Duodenal mucosa (tissue), 2 donors: ENCODE measurements around the gene CLPX.
A peak's percentile ranks its signal among the peaks of the same experiment; 100 is the strongest.
"Not testable (repeated sequence)": the region's sequence is repeated elsewhere in the genome, so short reads cannot be mapped to it uniquely, and the experiment has no call there.

Source experiments
- H3K27ac ChIP-seq: one replicate; pipeline ENCODE4 v1.7.0; 2013; ENCODE audit warnings: low read depth, low read length
- H3K27me3 ChIP-seq, 2 donors: one replicate each; pipeline ENCODE4 v1.7.0; 2013; ENCODE audit warnings: low read length in 2 of 2, control low read depth in 1 of 2; ENCODE audit not compliant: insufficient read depth in 2 of 2, control insufficient read depth in 1 of 2
- H3K36me3 ChIP-seq, 2 donors: one replicate each; pipeline ENCODE4 v1.7.0; 2013; ENCODE audit warnings: low read length in 2 of 2, control low read depth in 1 of 2; ENCODE audit not compliant: insufficient read depth in 2 of 2, control insufficient read depth in 1 of 2
- H3K4me1 ChIP-seq, 2 donors: one replicate each; pipeline ENCODE4 v1.7.0; 2013; ENCODE audit warnings: low read length in 2 of 2, control low read depth in 1 of 2; ENCODE audit not compliant: insufficient read depth in 2 of 2, control insufficient read depth in 1 of 2
- H3K4me3 ChIP-seq, 2 donors: one replicate each; pipeline ENCODE4 v1.7.0; 2013; ENCODE audit warnings: low read length in 2 of 2, low read depth in 1 of 2
- H3K9ac ChIP-seq, 2 donors: one replicate each; pipeline ENCODE4 v1.7.0; 2013; ENCODE audit warnings: low read length in 2 of 2, low read depth in 1 of 2
- H3K9me3 ChIP-seq, 2 donors: one replicate each; pipeline ENCODE4 v1.7.0; 2013; ENCODE audit warnings: low read length in 2 of 2, control low read depth in 1 of 2; ENCODE audit not compliant: control insufficient read depth in 1 of 2

Gene CLPX

GRCh38 chr15:65184868-65185717, at the start of gene CLPX:
TSS of gene CLPX (minus strand) at chr15:65185342. CDS start at chr15:65185153, 189 bp downstream.
- H3K9me3 ChIP-seq = no peaks in the 10 kb centered on the region
- no peaks in the 10 kb centered on the region for H3K36me3 ChIP-seq
- peak within 1 kb of the TSS; percentile 83 to 95 for H3K9ac ChIP-seq
- no peaks in the 10 kb centered on the region for H3K27me3 ChIP-seq
- peak within 1 kb of the TSS; percentile 87 to 91 for H3K4me3 ChIP-seq
- peaks cover 0 to 4% of the 10 kb centered on the region in 2 donors for H3K4me1 ChIP-seq
- peak within 1 kb of the TSS; percentile 91 for H3K27ac ChIP-seq

- Histone ChIP-seq H3K36me3 (no peaks in the 10 kb centered on the region), H3K27ac (no peak overlapping the region), H3K4me3 (no peak overlapping the region), H3K9me3 (no peaks in the 10 kb centered on the region), H3K4me1 (no peaks in the 10 kb centered on the region), H3K9ac (no peak overlapping the region), H3K27me3 (no peaks in the 10 kb centered on the region)
Observed at GRCh38 chr15:65233696-65234095, 48.6 kb upstream of the CLPX start.

- H3K36me3 ChIP-seq = no peaks in the 10 kb centered on the region
- no peak overlapping the region for H3K4me3 ChIP-seq
- H3K9me3 ChIP-seq = no peaks in the 10 kb centered on the region
- H3K27ac ChIP-seq = no peak overlapping the region
- H3K4me1 ChIP-seq = no peaks in the 10 kb centered on the region
- no peak overlapping the region for H3K9ac ChIP-seq
- H3K27me3 ChIP-seq = no peaks in the 10 kb centered on the region
Observed at GRCh38 chr15:65232520-65232919, 47.4 kb upstream of the CLPX start.

GRCh38 chr15:65231306-65231705, 46.2 kb upstream of the CLPX start:
- Histone ChIP-seq H3K27ac (no peak overlapping the region), H3K4me1 (no peaks in the 10 kb centered on the region), H3K9ac (no peak overlapping the region), H3K4me3 (no peak overlapping the region), H3K27me3 (no peaks in the 10 kb centered on the region), H3K36me3 (no peaks in the 10 kb centered on the region), H3K9me3 (no peaks in the 10 kb centered on the region)

GRCh38 chr15:65226901-65227300, 41.8 kb upstream of the CLPX start:
- not testable (repeated sequence) for H3K9me3 ChIP-seq, H3K9ac ChIP-seq, H3K36me3 ChIP-seq, H3K27me3 ChIP-seq, H3K4me1 ChIP-seq, H3K27ac ChIP-seq, H3K4me3 ChIP-seq

GRCh38 chr15:65226221-65226620, 41.1 kb upstream of the CLPX start:
- Histone ChIP-seq H3K36me3 (no peaks in the 10 kb centered on the region), H3K27me3 (no peaks in the 10 kb centered on the region), H3K9ac (no peak overlapping the region), H3K27ac (no peak overlapping the region), H3K9me3 (no peaks in the 10 kb centered on the region), H3K4me1 (no peaks in the 10 kb centered on the region), H3K4me3 (no peak overlapping the region)

- H3K27me3 ChIP-seq = no peaks in the 10 kb centered on the region
- no peak overlapping the region for H3K9ac ChIP-seq
- H3K36me3 ChIP-seq = no peaks in the 10 kb centered on the region
- no peaks in the 10 kb centered on the region for H3K9me3 ChIP-seq
- no peak overlapping the region for H3K4me3 ChIP-seq
- H3K27ac ChIP-seq = no peak overlapping the region
- no peaks in the 10 kb centered on the region for H3K4me1 ChIP-seq
Observed at GRCh38 chr15:65223996-65224395, 38.9 kb upstream of the CLPX start.

GRCh38 chr15:65222891-65223290, 37.7 kb upstream of the CLPX start:
- Histone ChIP-seq H3K27me3 (no peaks in the 10 kb centered on the region), H3K36me3 (no peaks in the 10 kb centered on the region), H3K4me3 (no peak overlapping the region), H3K9ac (no peak overlapping the region), H3K4me1 (no peaks in the 10 kb centered on the region), H3K27ac (no peak overlapping the region), H3K9me3 (no peaks in the 10 kb centered on the region)

- no peak overlapping the region for H3K4me3 ChIP-seq
- no peaks in the 10 kb centered on the region for H3K9me3 ChIP-seq
- no peaks in the 10 kb centered on the region for H3K27me3 ChIP-seq
- H3K4me1 ChIP-seq = no peaks in the 10 kb centered on the region
- H3K36me3 ChIP-seq = no peaks in the 10 kb centered on the region
- no peak overlapping the region for H3K27ac ChIP-seq
- H3K9ac ChIP-seq = no peak overlapping the region
Observed at GRCh38 chr15:65221697-65222096, 36.6 kb upstream of the CLPX start.

GRCh38 chr15:65219137-65219536, 34.0 kb upstream of the CLPX start:
- Histone ChIP-seq H3K27me3 (no peaks in the 10 kb centered on the region), H3K9me3 (no peaks in the 10 kb centered on the region), H3K4me1 (no peaks in the 10 kb centered on the region), H3K4me3 (no peak overlapping the region), H3K27ac (no peak overlapping the region), H3K36me3 (no peaks in the 10 kb centered on the region), H3K9ac (no peak overlapping the region)
